HG03280 (cell line): Measurements from ENCODE around the gene DNAJC21.
A peak's percentile ranks its signal among the peaks of the same experiment; 100 is the strongest.

Source experiments
- ATAC-seq: cut with Tn5 transposase; IDR thresholded peaks from one replicate; pipeline ENCODE4 v1.9.1; 2021; ENCODE audit warnings: mild to moderate bottlenecking, moderate library complexity; ENCODE audit not compliant: unreplicated experiment

Gene DNAJC21

DNA sequence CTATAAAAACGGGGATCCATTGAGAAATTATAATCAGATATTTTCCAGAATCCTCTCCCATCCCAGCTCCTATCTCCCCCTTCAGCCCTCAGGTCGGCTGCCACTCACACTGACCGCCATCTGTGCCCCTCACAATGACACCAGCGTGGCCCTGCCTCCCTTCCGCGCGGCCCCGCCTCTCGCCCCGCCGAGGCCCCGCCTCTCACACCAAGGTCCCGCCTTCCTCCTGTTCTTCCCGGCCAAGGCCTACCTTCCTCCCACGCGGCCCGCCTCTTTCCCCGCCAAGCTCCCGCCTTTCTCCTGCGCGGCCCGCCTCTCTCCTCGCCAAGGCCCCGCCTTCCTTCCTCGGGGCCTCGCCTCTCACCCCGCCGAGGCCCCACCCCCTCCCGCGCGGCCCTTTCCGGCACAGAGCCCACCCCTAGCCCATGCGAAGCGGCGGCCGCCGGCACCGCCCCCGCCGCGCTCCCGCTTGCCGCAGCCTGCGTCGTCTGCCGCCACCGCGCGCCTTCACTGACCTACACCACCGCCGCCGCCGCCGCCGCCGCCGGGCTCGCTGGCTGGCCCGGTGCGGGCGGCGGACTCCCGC lies at the start of gene DNAJC21:
DNAJC21 (plus strand) TSS at position 426 of the 586 bp plus-strand sequence. CDS start 261 bp downstream, outside the sequence.
- ATAC-seq, result peak; percentile 92

DNA sequence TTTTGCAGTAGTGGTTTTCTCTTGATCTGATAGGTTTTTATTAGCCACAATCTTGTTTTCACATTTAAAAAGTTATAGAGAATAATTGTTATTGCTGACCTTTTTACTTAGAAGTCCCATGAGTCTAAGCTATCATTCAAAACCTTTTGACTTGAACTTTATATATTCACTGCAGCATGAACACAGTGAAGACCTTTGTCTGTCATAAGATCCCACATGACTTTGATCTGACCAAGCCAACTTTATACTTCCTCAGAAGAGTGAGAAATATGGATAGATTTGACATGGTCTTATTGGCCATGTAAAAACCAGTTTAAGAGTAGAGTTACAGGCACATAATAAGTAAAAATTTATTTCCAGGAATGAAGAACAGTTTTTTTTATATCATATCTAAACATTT lies 48.1 kb upstream of the DNAJC21 start:
- ATAC-seq, result no peak

DNA sequence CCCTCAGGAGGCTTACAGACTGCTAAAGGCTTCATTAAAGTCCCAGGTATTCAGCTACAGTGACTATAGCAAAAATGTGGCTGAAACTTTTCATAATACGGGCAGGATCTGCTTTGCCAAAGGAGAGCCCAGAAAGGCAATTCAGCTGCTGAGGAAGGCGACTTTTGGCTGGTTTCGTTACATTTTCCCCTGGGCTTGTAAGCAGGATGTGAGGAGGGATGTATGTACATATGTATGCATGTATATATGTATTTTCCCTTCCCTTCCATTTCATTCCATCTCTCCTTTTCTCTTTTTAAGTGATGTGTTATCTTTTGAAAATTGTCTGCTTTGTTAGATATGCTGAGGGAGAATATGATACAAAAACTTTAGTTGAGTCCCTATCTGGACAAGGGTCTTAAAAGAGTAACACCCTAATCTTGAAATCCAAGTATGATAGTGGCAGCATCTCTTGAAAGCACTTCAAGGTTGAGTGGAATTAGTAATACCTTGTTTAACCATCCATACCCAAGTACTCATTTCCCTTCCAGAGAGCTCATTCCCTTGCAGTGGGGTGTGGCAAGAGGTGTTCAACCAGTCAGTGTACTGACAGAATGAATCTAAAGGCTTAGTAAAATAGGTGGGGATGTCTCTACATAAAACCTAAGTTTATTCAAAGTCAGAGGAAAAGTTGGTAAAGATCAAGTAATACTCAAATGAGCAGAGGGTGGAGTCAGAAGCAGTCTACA lies 42.8 kb upstream of the DNAJC21 start:
- ATAC-seq, result no peak

DNA sequence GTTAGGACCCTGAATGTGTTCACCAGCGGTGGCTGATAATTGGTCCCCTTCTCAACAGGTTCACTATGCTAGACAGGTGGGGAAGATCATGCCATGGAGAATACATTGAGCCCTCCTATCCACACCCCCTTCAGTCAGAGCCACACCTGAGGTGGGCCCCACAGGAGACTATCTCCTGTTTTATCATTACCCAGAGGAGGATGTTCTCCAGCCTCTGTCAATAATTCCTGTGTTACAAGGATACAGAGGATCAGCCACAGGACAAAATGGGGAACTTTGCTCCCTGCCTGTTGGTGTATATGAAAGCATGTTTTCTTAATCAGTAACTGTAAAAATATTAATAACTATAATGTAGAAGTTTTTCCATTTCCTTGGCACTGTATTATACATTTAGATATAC lies 40.0 kb upstream of the DNAJC21 start:
- no peak for ATAC-seq

DNA sequence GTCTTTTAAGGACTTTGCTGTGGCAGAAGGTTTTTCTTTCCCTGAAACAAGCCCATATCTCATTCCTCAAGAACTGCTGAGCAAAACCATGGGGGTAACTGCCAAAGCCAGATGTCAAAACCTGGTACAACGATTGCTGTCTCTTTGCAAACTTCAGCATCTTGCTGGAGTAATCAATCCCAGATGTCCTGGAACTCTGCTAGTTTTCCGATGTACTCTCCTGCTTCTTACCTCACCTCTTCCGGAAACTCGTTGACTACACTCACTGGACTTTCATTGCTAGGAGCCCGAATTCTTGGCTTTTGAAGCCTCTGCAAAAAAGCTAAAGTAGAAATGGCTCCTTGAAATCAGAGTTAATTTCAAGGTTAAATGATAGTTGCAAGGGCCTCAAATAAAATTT lies 37.4 kb upstream of the DNAJC21 start:
- no peak for ATAC-seq

DNA sequence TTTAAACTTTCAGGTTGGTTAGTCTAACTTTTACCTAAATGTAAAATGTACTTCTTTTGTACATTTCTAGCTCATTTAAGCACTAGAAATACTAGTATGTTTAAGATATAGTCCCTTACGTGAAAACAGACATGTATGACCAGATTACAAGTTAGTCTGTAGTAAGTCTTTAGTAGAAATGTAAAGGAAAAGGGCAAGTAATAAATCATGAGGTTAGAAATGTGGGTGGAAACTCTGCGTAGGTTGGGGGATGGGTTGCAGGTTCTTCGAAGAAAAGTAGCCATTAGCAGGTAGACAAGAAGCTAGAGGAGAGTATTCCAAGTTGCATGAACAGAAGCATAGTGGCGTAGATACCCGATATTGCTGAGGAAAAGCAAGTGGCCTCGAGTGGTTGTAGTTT lies 36.9 kb upstream of the DNAJC21 start:
- ATAC-seq, result no peak

DNA sequence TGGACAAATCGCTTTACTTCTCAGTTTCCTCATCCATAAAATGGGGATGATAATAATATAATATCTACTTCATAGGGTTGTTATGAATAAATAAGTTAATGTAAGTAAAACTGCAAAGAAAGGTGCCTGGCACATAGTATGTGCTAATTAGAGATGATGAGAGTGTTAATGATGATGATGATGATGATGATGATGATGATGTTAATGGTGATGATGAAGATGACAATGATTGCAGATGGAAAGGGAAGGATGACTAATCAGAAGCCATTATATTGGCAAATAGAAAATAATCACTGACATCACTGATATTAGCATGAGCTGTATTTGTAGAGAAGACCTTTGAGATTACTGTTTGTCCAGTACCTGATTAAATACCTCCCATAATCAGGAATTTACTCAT lies 34.6 kb upstream of the DNAJC21 start:
- no peak for ATAC-seq

DNA sequence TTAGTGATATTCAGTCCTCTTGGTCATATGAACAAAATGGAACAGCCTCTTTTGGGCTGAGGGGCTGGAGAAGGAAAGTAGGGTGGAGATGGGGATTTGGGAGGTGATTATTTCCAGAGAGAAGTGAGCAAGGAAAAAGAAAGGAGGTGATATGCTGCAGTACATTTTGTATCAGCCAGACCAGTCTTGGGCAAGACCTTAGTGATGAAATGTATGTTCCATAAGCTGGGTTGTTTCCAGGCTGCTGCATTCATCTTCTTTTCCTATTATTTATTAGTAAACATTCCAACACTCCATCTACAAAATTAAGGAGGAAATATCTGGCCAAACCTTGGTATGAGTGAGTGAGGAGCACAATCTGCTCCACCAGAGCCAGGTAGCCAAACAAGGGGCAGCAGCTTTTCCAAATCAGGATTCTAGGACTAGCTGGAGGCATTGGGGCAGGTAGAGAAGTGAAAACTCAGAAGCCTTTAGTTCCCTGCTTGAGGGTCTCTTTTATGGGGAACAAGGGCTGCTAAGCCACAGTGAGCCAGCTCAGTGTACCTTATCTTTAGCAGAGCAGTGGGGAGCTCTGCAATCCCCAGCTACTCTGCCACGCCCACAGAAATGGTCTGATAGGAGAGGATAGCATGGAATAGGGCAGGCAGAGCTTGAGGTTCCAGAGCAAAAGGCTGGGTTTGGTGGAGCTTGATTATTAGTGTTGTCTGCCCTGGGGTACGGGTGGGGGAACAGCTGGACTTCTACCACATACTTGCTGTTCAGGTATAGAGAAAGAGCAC lies 33.5 kb upstream of the DNAJC21 start:
- ATAC-seq, result no peak

DNA sequence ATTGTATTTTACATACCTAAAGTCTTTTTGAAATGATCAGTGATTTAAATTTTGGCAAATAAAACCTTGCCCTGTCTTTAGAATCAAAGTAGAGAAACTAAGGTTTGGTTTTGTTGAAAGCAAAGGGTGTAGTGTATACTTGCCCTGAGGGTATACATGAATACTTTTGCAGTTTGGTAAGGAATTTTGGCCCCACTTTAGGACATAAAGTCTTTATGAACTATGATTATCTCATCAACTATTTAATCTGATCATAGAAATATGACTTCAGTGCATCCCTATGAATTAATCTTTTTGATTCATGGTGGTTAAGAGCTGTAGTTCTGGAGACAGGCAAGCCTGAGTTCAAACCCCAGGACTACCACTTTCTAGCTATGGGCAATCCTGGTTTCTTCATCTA lies 31.7 kb upstream of the DNAJC21 start:
- ATAC-seq, result no peak

DNA sequence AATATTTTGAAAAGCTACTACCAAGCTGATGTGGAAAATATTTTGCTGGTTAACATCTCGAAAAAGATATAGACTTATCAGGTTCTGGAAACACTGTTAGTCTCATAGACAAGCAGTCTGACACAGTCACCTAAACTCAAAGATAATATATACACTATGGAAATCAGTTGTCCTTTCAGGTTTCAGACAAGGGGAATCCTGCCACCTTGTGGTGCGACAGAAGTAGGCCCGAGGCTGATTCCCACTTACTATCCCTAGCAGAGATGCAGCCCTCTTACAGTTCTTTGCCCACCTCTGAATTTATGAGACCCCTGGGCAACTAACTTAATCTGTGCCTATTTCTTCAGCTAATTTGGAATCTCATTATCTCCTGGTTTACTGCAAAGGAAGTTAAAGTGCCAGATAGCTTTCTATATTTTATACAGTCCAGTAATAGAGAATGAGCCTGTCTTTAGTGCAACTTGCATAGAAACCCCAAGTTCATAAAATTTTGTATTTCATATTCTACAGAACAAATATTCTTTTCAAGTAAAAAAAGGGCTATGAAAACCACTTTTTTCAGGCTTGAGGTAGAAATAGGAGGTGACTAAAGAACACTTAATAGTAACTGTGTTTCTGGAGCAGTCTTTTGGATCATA lies 31.0 kb upstream of the DNAJC21 start:
- ATAC-seq, result peak; percentile 83

DNA sequence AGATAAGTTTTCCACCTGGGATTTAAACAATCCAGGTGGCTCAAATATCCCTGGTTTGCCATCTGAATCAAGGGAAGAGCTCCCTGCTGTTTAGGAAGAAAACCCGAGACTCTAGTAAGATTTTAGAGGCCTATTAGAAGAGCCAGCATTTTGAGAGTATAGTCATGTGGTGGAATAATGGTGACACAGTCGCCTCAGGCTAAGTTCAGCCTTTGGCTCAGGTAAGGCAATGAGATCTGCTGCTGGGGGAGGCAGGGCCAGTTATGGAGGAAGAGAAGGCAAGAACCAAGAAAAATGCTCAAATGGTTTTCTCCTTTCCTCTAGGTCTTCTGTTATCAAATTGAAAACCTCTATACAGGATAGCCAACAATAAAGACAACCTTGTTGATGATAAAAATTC lies 30.3 kb upstream of the DNAJC21 start:
- ATAC-seq, result no peak

DNA sequence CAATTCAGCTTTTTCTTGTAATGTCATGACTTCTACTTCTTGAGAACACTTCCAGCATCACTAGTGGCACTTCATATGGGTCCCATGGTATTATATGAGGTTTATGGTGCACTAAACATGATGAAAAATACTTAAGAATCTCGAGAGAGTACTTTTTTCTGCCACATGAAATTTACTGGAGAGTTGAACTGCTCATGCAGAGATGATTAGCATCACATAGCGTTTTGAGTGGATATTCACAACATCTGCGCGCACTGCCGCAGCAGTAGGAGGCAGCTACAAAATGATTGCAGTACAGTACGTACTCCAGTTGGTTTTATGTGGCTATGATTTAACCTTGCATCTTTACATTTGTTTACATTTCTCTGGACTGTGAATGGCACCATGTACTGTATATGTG lies 28.7 kb upstream of the DNAJC21 start:
- no peak for ATAC-seq

DNA sequence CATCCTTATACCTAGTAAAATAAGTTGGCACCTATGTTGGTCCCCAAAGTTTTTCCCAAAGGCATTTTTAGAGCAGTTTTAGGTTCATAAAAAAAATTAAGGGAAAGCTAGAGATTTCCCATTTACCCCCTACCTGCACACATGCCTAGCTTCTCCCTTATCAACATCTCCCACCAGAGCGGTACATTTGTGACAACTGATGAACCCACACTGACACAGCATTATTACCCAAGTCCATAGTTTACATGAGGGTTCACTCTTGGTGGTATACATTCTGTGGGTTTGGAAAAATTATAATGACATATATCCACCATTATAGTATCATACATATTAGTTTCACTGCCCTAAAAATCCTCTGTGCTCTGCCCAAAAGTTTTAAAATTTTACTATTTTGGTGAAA lies 26.1 kb upstream of the DNAJC21 start:
- no peak for ATAC-seq

DNA sequence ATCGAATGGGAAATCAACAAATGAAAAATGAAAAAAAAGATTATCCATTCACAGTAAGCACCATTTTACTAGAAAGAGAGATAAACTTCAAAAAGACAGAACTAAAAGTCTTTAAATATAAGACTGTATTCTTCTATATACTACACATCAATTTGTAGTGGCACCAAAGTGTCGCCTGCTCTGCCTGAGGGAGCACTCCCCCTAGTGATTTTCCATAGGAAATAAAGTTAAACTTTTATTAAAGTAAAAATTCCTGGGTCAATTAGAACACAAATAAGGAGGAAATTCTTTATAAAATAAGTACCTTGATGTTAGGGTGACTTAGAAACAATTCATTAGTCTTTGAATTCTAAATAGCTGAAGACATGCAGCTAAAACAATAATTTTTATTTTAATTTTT lies 23.8 kb upstream of the DNAJC21 start:
- ATAC-seq, result no peak

DNA sequence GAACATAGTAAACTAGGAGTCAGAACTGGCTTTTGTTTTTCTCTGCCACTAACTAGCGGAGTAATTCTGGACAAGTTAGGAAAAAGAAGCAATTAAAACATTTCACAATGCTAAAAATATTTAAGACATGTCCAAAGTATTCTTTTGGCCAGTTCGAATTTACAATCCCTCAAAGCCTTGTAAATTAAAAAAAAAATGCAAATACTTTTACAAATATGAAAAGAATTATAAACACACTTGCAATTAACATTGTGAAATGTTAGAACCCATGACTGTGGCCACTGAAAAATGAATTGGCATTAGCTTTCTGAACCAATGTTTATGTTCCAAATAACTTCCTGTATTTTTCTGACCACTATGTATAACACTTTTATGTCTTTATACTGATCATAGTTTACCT lies 16.3 kb upstream of the DNAJC21 start:
- ATAC-seq, result no peak

DNA sequence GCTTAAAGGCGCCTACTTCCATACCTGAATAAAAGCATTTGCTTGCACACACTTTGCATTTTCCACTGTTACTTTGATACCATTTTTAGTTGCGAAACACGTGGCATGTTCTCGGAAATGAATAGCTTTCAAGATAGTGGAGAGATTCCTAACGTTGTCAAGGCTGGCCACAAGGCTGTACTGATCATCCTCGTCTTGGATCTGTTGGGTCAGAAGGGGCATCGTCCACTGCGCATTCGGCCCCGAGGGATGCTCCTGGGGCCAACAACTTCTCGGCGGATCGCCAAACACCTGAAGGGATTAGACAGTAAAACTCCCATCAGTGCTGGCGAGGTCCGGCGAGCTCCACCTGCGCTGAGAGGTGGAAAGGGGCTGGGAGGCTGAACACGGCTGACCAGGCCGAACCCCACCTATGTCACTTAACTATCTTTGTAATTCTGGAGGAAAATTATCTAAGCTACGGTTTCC lies 14.7 kb upstream of the DNAJC21 start:
- peak; percentile 17 for ATAC-seq

DNA sequence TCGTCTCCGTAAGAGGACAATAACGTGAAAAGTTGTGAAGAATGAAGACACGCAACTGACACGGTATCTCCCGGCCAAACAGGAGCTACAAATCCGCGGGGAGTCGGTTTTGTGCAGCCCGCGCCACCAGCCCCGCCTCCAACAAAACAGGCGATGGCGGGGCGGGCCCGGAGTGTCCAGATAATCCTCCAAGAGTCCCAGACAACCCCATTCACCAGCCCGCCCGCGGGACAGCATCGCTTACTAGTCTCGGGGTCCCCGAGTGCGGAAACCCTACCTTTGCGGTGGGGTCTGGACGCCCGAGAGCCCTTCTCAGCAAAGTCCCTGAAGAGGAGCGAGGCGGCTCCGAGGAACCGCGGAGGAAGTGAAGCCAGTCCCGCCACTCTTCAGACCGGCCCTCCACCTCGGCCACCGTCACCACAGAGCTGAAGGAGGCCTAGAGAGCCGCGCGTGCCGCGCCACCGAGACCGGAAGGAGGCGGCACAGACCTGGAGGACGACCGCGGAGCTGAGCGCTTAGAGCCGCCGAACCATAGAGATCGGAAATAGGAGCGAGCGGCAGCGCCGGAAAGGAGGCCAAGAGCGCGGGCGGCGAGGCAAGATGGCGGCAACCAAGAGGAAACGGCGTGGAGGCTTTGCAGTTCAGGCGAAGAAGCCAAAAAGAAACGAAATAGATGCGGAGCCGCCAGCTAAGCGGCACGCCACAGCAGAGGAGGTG lies 14.1 kb upstream of the DNAJC21 start, which contains the start of the genes BRIX1 and RAD1:
BRIX1 (plus strand) TSS at position 573 of the 717 bp plus-strand sequence; CDS start at position 601, 28 bp downstream.
RAD1 (minus strand) TSS at position 366 of the 717 bp plus-strand sequence. CDS start 612 bp downstream, outside the sequence.
- ATAC-seq, result peak; percentile 98

DNA sequence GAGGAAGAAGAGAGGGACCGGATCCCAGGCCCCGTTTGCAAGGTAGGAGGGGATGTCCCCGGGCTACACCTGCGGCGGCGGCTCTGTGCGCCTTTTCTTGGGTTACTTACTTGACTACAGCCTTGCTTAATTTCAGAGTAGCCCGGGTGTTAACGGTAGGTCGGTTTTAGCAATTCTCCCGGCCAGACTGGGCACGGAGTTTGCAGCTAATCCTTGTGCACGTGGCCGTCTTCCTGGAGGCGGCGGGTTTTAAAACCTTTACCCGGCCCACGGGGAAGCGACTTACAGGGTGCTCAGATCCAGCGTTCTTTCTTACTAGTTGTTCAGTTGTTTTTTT lies 13.5 kb upstream of the DNAJC21 start:
- peak; percentile 19 for ATAC-seq

DNA sequence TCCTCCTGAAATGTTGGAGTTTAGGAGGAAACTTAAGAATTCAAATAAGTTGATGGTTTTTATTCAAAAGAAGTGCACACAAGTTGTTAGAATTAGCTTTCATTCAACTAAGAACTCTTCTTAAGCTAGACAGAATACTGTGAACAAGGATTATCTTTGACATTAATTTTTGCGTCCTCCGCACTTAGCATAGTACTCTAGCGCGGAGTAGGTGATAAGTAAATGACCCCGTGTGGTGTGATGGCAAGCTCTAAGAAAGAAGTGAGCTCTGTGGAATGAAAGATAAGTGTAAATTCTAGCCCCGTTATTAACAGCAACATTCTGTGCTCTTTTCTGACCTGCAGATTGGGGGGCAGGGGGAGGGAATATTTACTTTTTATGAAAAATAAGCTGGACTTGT lies 12.8 kb upstream of the DNAJC21 start:
- no peak for ATAC-seq

DNA sequence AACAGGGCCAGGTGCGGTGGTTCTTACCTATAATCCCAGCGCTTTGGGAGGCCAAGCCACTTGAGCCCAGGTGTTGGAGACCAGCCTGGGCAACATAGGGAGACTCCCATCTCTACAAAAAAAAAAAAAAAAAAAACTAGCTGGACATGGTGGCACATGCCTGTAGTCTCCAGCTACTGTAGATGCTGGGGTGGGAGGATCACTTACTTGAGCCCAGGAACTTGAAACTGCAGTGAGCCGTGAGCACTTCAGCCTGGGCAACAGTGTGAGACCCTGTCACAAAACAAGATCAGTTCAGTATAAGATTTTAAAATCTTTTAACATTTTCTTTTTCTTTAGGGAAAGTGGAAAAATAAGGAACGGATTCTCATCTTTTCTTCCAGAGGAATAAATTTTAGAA lies 11.3 kb upstream of the DNAJC21 start:
- ATAC-seq, result no peak

DNA sequence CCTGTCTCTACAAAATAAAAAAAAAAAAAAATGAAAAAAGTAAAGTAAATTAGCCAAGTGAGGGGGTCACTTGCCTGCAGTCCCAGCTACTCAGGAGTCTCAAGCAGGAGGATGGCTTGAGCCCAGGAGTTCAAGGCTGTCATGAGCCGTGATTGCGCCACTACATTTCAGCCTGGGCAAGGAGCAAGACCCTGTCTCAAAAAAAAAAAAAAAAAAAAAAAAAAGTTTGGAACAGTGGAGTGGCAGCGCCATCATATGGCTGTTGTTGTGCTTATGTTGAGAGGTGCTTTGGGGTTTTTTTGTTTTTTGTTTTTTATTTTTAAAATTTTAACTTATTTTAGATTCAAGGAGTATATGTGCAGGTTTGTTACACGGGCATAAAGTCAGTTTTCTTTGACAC lies 10.3 kb upstream of the DNAJC21 start:
- ATAC-seq, result no peak
